ENCODE results near the gene DERL2. TPM values are rescaled to one million over a fixed set of nuclear protein-coding genes. Genes with fewer than 3 reads are reported as not detected.
"Not testable (repeated sequence)": the region's sequence is repeated elsewhere in the genome, so short reads cannot be mapped to it uniquely, and the experiment has no call there.

The DERL2 gene
- total and polyA plus RNA-seq, 9 donors: 39.3 to 52.0 (median 44.8) TPM

GRCh38 chr17:5444209-5444608 is 41.8 kb downstream of the DERL2 start:
- H3K9me3 ChIP-seq (replicated peaks; ENCODE audit: control insufficient read depth, low read depth, low read length): no peaks in the 10 kb centered on the region
- H3K36me3 ChIP-seq (ENCODE audit: control insufficient read depth, insufficient read depth, low read length): peaks cover 49% of the 10 kb centered on the region
- peaks cover 5% of the 10 kb centered on the region for H3K4me1 ChIP-seq (ENCODE audit: control insufficient read depth, insufficient read depth, low read length)
- H3K27me3 ChIP-seq (ENCODE audit: control insufficient read depth, insufficient read depth, low read length): no peaks in the 10 kb centered on the region
- WGBS (ENCODE audit: insufficient coverage): 90% methylated on average over 22 of the region's 22 CpGs
- no peak overlapping the region for H3K4me3 ChIP-seq (ENCODE audit: low read length)
- no peak overlapping the region for H3K27ac ChIP-seq (ENCODE audit: low read length)
- DNase-seq: no peak

DNA sequence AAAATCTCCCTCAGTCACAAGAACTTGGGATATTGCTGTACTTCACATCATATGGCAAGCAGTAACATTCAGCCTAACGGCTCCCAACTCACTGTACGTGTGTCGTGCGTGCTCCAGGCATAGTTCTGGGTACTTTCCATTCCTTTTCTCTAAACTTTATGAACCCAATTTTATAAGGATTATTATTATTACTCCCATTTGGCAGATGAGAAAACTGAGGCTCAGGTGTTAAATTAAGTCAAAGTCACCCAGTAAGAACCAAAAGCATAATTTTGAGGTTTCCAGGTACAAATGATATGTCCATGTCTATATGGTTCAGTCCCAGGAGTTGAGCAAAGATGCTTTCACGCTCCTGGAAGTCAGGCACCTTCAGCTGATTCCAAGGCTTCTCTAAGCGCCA is 42.2 kb downstream of the DERL2 start:
- H3K4me1 ChIP-seq (ENCODE audit: control insufficient read depth, insufficient read depth, low read length): peaks cover 6% of the 10 kb centered on the region
- whole genome bisulfite sequencing (ENCODE audit: insufficient coverage): 100% methylated on average over 2 of the region's 6 CpGs

GRCh38 chr17:5439446-5439764 is 46.6 kb downstream of the DERL2 start:
- H3K27me3 ChIP-seq (ENCODE audit: control insufficient read depth, insufficient read depth, low read length): no peaks in the 10 kb centered on the region
- WGBS (ENCODE audit: insufficient coverage): no CpG with 5 or more reads among the region's 1 CpG
- H3K4me1 ChIP-seq (ENCODE audit: control insufficient read depth, insufficient read depth, low read length): peaks cover 10% of the 10 kb centered on the region
- H3K4me3 ChIP-seq (ENCODE audit: low read length): peak overlapping the region; percentile 71
- no peaks in the 10 kb centered on the region for H3K9me3 ChIP-seq (replicated peaks; ENCODE audit: control insufficient read depth, low read depth, low read length)
- peaks cover 42% of the 10 kb centered on the region for H3K36me3 ChIP-seq (ENCODE audit: control insufficient read depth, insufficient read depth, low read length)
- no peak for DNase-seq
- H3K27ac ChIP-seq (ENCODE audit: low read length): peak overlapping the region; percentile 76

More for the DNA sequence above, 42.2 kb downstream of the DERL2 start:
- Histone ChIP-seq H3K36me3 (ENCODE audit: control insufficient read depth, insufficient read depth, low read length) (peaks cover 46% of the 10 kb centered on the region), H3K4me3 (ENCODE audit: low read length) (no peak overlapping the region), H3K27me3 (ENCODE audit: control insufficient read depth, insufficient read depth, low read length) (no peaks in the 10 kb centered on the region), H3K9me3 (replicated peaks; ENCODE audit: control insufficient read depth, low read depth, low read length) (no peaks in the 10 kb centered on the region), H3K27ac (ENCODE audit: low read length) (no peak overlapping the region)
- DNase-seq: no peak

GRCh38 chr17:5438716-5439445 is 47.1 kb downstream of the DERL2 start, which contains the start of gene C1QBP:
Gene C1QBP (minus strand): TSS chr17:5439155. CDS start chr17:5439073, 82 bp downstream.
- DNase-seq: peak; percentile 96
- WGBS (ENCODE audit: insufficient coverage): under 1% methylated on average over 65 of the region's 75 CpGs
- Histone ChIP-seq H3K27me3 (ENCODE audit: control insufficient read depth, insufficient read depth, low read length) (no peaks in the 10 kb centered on the region), H3K4me1 (ENCODE audit: control insufficient read depth, insufficient read depth, low read length) (peaks cover 10% of the 10 kb centered on the region), H3K9me3 (replicated peaks; ENCODE audit: control insufficient read depth, low read depth, low read length) (no peaks in the 10 kb centered on the region), H3K4me3 (ENCODE audit: low read length) (peak within 1 kb of the TSS; percentile 71), H3K27ac (ENCODE audit: low read length) (peak within 1 kb of the TSS; percentile 76), H3K36me3 (ENCODE audit: control insufficient read depth, insufficient read depth, low read length) (peaks cover 41% of the 10 kb centered on the region)

GRCh38 chr17:5437721-5438317 is 48.2 kb downstream of the DERL2 start:
- Histone ChIP-seq H3K9me3 (replicated peaks; ENCODE audit: control insufficient read depth, low read depth, low read length) (no peaks in the 10 kb centered on the region), H3K27me3 (ENCODE audit: control insufficient read depth, insufficient read depth, low read length) (no peaks in the 10 kb centered on the region), H3K4me1 (ENCODE audit: control insufficient read depth, insufficient read depth, low read length) (peaks cover 10% of the 10 kb centered on the region), H3K4me3 (ENCODE audit: low read length) (peak overlapping the region; percentile 71), H3K27ac (ENCODE audit: low read length) (peak overlapping the region; percentile 43), H3K36me3 (ENCODE audit: control insufficient read depth, insufficient read depth, low read length) (peaks cover 43% of the 10 kb centered on the region)
- WGBS (ENCODE audit: insufficient coverage): no CpG with 5 or more reads among the region's 5 CpGs
- DNase-seq: no peak

GRCh38 chr17:5435781-5436315 is 50.1 kb downstream of the DERL2 start:
- H3K27me3 ChIP-seq (ENCODE audit: control insufficient read depth, insufficient read depth, low read length); H3K4me1 ChIP-seq (ENCODE audit: control insufficient read depth, insufficient read depth, low read length); H3K4me3 ChIP-seq (ENCODE audit: low read length); H3K27ac ChIP-seq (ENCODE audit: low read length); H3K9me3 ChIP-seq (replicated peaks; ENCODE audit: control insufficient read depth, low read depth, low read length); DNase-seq: not testable (repeated sequence)
- WGBS (ENCODE audit: insufficient coverage): no CpG with 5 or more reads among the region's 12 CpGs
- peaks cover 59% of the 10 kb centered on the region for H3K36me3 ChIP-seq (ENCODE audit: control insufficient read depth, insufficient read depth, low read length)

DNA sequence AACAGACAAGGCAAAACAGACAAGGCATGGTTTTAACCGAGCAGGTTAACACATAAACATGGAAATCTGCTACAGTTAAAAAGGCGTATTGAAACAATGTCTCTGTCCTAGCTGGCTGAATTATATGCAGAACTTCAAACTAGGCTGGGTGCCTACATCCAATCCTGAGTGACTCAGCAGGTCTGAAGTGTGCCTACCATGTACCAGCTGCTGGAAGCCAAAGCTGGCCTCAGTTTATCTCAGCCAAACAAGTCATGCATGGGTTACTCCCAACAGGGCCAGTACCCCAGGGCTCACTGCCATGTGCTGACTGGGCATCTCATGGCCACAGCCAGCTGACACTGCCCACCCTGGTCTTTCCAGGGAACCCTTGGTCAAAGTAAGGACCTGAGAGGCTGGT is 51.0 kb downstream of the DERL2 start:
- no peaks in the 10 kb centered on the region for H3K27me3 ChIP-seq (ENCODE audit: control insufficient read depth, insufficient read depth, low read length)
- H3K36me3 ChIP-seq (ENCODE audit: control insufficient read depth, insufficient read depth, low read length): peaks cover 66% of the 10 kb centered on the region
- no peak overlapping the region for H3K27ac ChIP-seq (ENCODE audit: low read length)
- H3K4me3 ChIP-seq (ENCODE audit: low read length): no peak overlapping the region
- WGBS (ENCODE audit: insufficient coverage): 94% methylated on average over 2 of the region's 2 CpGs
- DNase-seq: no peak
- no peaks in the 10 kb centered on the region for H3K9me3 ChIP-seq (replicated peaks; ENCODE audit: control insufficient read depth, low read depth, low read length)
- H3K4me1 ChIP-seq (ENCODE audit: control insufficient read depth, insufficient read depth, low read length): peaks cover 10% of the 10 kb centered on the region

DNA sequence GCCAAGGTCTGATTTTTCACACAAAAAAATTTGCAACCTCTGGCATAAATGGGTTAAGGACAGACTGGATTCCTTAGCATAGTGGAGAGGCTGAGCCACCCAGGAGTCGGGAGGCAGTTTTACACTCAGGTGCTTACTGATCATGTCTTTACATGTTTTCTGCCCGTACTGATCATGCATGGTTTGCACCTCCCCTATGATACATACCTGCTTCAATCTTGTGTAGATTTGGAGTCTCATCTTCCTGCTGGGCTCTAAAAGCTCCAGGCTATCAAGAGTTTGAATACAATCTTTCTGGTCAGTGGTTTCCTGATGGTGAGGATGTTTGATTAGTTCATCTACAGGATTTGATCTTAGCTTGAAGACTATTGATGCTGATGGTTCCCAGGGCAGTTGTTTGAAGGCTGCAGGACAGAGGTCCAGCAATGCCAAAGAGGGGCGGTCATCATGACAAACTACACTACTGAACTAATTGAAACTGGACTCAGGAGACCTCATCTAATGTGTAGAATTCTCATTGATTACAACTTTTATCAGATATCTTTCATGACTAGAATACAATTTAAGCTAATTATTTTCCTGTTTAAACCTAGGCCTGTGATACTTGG is 53.9 kb downstream of the DERL2 start:
- no peaks in the 10 kb centered on the region for H3K9me3 ChIP-seq (replicated peaks; ENCODE audit: control insufficient read depth, low read depth, low read length)
- H3K4me1 ChIP-seq (ENCODE audit: control insufficient read depth, insufficient read depth, low read length): no peaks in the 10 kb centered on the region
- WGBS (ENCODE audit: insufficient coverage): 100% methylated on average over 1 of the region's 3 CpGs
- H3K4me3 ChIP-seq (ENCODE audit: low read length): no peak overlapping the region
- H3K27me3 ChIP-seq (ENCODE audit: control insufficient read depth, insufficient read depth, low read length): no peaks in the 10 kb centered on the region
- H3K27ac ChIP-seq (ENCODE audit: low read length): no peak overlapping the region
- no peak for DNase-seq
- peaks cover 79% of the 10 kb centered on the region for H3K36me3 ChIP-seq (ENCODE audit: control insufficient read depth, insufficient read depth, low read length)

DNA sequence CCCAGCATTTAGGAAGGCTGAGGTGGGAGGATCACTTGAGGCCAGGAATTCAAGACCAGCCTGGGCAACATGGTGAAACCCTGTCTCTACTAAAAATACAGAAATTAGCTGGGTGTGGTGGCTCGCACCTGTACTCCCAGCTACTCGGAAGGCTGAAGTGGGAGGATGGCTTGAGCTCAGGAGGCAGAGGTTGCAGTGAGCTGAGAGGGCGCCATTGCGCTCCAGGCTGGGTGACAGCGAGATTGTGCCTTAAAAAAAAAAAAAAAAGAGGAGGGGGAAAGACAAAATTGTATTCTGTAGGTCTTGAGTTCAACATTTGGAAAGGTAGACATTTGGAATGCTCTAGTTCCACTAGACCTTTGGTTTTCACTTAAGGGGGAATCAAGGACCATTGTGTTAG is 54.7 kb downstream of the DERL2 start:
- not testable (repeated sequence) for H3K9me3 ChIP-seq (replicated peaks; ENCODE audit: control insufficient read depth, low read depth, low read length); H3K27ac ChIP-seq (ENCODE audit: low read length); H3K4me1 ChIP-seq (ENCODE audit: control insufficient read depth, insufficient read depth, low read length); DNase-seq; H3K4me3 ChIP-seq (ENCODE audit: low read length); H3K27me3 ChIP-seq (ENCODE audit: control insufficient read depth, insufficient read depth, low read length)
- 70% methylated on average over 3 of the region's 5 CpGs for WGBS (ENCODE audit: insufficient coverage)
- peaks cover 77% of the 10 kb centered on the region for H3K36me3 ChIP-seq (ENCODE audit: control insufficient read depth, insufficient read depth, low read length)

GRCh38 chr17:5430413-5430999 is 55.5 kb downstream of the DERL2 start:
- WGBS (ENCODE audit: insufficient coverage): no CpG with 5 or more reads among the region's 3 CpGs
- no peak for DNase-seq
- Histone ChIP-seq H3K4me3 (ENCODE audit: low read length) (no peak overlapping the region), H3K4me1 (ENCODE audit: control insufficient read depth, insufficient read depth, low read length) (no peaks in the 10 kb centered on the region), H3K36me3 (ENCODE audit: control insufficient read depth, insufficient read depth, low read length) (peaks cover 80% of the 10 kb centered on the region), H3K27ac (ENCODE audit: low read length) (no peak overlapping the region), H3K27me3 (ENCODE audit: control insufficient read depth, insufficient read depth, low read length) (no peaks in the 10 kb centered on the region), H3K9me3 (replicated peaks; ENCODE audit: control insufficient read depth, low read depth, low read length) (no peaks in the 10 kb centered on the region)
